Measurements from ENCODE around the gene GPC3. TPM values are rescaled to one million over a fixed set of nuclear protein-coding genes. Genes with fewer than 3 reads are reported as not detected.
"Not testable (repeated sequence)": the region's sequence is repeated elsewhere in the genome, so short reads cannot be mapped to it uniquely, and the experiment has no call there.

The GPC3 gene
- total RNA-seq, 6 experiments from 2014 or later: 0.31 to 6.8 (median 1.8) TPM

GRCh38 chrX:133999031-133999705 lies 13.8 kb upstream of the GPC3 start:
- Histone ChIP-seq H3K27ac (no peak overlapping the region), H3K9me3 (no peaks in the 10 kb centered on the region), H3K36me3 (no peaks in the 10 kb centered on the region), H3K4me1 (no peaks in the 10 kb centered on the region), H3K27me3 (no peaks in the 10 kb centered on the region), H3K4me3 (no peak overlapping the region)
- intact Hi-C loops (cut with DNase I): no loop called here
- DNase-seq (no peak), ATAC-seq (peak in 1 of 4 donors; percentile 13)
- TF ChIP-seq POLR2A (IDR thresholded peaks at IDR 0.05): no peak
- 68% methylated on average over 11 of the region's 12 CpGs for WGBS (ENCODE audit: insufficient coverage, low coverage, low lambda C conversion rate, missing lambda C conversion rate)

DNA sequence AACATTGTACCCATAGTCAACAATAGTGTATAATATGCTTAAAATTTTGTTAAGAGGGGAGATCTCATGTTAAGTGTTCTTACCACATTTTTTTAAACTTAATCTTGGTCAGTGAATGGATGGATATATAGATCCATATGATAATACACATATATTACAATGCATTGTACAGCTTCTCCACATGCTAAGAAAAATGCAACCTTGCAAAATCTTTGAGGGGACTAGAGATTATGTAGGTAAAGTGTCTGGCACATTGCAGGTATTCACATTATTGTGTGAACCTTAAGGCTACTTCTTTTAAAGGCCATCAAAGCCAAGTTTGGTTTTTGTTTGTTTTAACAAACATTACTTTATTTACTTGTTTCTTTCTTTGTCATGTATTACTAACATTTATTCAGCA lies 10.4 kb upstream of the GPC3 start:
- DNase-seq (no peak), ATAC-seq (no peak)
- no peaks in the 10 kb centered on the region for H3K27me3 ChIP-seq
- no peaks in the 10 kb centered on the region for H3K36me3 ChIP-seq
- intact Hi-C loops (cut with DNase I): no loop called here
- no peaks in the 10 kb centered on the region for H3K9me3 ChIP-seq
- no peak overlapping the region for H3K4me3 ChIP-seq
- TF ChIP-seq POLR2A (IDR thresholded peaks at IDR 0.05): no peak
- TF ChIP-seq, protein P1, sequence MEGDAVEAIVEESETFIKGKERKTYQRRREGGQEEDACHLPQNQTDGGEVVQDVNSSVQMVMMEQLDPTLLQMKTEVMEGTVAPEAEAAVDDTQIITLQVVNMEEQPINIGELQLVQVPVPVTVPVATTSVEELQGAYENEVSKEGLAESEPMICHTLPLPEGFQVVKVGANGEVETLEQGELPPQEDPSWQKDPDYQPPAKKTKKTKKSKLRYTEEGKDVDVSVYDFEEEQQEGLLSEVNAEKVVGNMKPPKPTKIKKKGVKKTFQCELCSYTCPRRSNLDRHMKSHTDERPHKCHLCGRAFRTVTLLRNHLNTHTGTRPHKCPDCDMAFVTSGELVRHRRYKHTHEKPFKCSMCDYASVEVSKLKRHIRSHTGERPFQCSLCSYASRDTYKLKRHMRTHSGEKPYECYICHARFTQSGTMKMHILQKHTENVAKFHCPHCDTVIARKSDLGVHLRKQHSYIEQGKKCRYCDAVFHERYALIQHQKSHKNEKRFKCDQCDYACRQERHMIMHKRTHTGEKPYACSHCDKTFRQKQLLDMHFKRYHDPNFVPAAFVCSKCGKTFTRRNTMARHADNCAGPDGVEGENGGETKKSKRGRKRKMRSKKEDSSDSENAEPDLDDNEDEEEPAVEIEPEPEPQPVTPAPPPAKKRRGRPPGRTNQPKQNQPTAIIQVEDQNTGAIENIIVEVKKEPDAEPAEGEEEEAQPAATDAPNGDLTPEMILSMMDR (IDR thresholded peaks at IDR 0.05): no peak
- no peaks in the 10 kb centered on the region for H3K4me1 ChIP-seq
- no peak overlapping the region for H3K27ac ChIP-seq

- Histone ChIP-seq H3K27me3 (no peaks in the 10 kb centered on the region), H3K9me3 (no peaks in the 10 kb centered on the region), H3K27ac (no peak overlapping the region), H3K4me1 (no peaks in the 10 kb centered on the region), H3K4me3 (no peak overlapping the region), H3K36me3 (no peaks in the 10 kb centered on the region)
- no peak for TF ChIP-seq POLR2A (IDR thresholded peaks at IDR 0.05)
- TF ChIP-seq, protein P1 (IDR thresholded peaks at IDR 0.05): no peak
- intact Hi-C loops (cut with DNase I): no loop called here
- ATAC-seq (peak; percentile 91 to 99 (median 92)), DNase-seq (peak in 1 of 3 donors; percentile 55)
- WGBS (ENCODE audit: insufficient coverage, low coverage, low lambda C conversion rate, missing lambda C conversion rate): 34% methylated on average over 2 of the region's 2 CpGs
Measured at GRCh38 chrX:133994576-133994975, 9.2 kb upstream of the GPC3 start.

GRCh38 chrX:133992882-133993281 lies 7.5 kb upstream of the GPC3 start:
- Histone ChIP-seq H3K36me3 (no peaks in the 10 kb centered on the region), H3K4me1 (no peaks in the 10 kb centered on the region), H3K27ac (no peak overlapping the region), H3K27me3 (no peaks in the 10 kb centered on the region), H3K4me3 (no peak overlapping the region), H3K9me3 (no peaks in the 10 kb centered on the region)
- TF ChIP-seq, protein P1 (IDR thresholded peaks at IDR 0.05): no peak
- TF ChIP-seq POLR2A (IDR thresholded peaks at IDR 0.05): no peak
- ATAC-seq: no peak
- intact Hi-C loops (cut with DNase I): no loop called here
- 59% methylated on average over 4 of the region's 4 CpGs for WGBS (ENCODE audit: insufficient coverage, low coverage, low lambda C conversion rate, missing lambda C conversion rate)
- no peak for DNase-seq

GRCh38 chrX:133991814-133992213 lies 6.4 kb upstream of the GPC3 start:
- H3K27me3 ChIP-seq: no peaks in the 10 kb centered on the region
- intact Hi-C loops (cut with DNase I): no loop called here
- H3K9me3 ChIP-seq: no peaks in the 10 kb centered on the region
- TF ChIP-seq, protein P1 (IDR thresholded peaks at IDR 0.05): no peak
- no peak for TF ChIP-seq POLR2A (IDR thresholded peaks at IDR 0.05)
- H3K27ac ChIP-seq: no peak overlapping the region
- no peak overlapping the region for H3K4me3 ChIP-seq
- DNase-seq (no peak), ATAC-seq (no peak)
- H3K4me1 ChIP-seq: no peaks in the 10 kb centered on the region
- H3K36me3 ChIP-seq: no peaks in the 10 kb centered on the region
- WGBS (ENCODE audit: insufficient coverage, low coverage, low lambda C conversion rate, missing lambda C conversion rate): 45% methylated on average over 5 of the region's 5 CpGs

- H3K9me3 ChIP-seq; H3K27ac ChIP-seq; ATAC-seq; H3K4me3 ChIP-seq; H3K36me3 ChIP-seq; intact Hi-C loops (cut with DNase I); DNase-seq; H3K4me1 ChIP-seq; H3K27me3 ChIP-seq: not testable (repeated sequence)
- WGBS (ENCODE audit: insufficient coverage, low coverage, low lambda C conversion rate, missing lambda C conversion rate): 75% methylated on average over 3 of the region's 3 CpGs
Measured at GRCh38 chrX:133991057-133991456, 5.7 kb upstream of the GPC3 start.

Measured in right lobe of liver (tissue), 6 donors.